ENCODE data around the gene VGLL1. TPM values are rescaled to one million over a fixed set of nuclear protein-coding genes. Genes with fewer than 3 reads are reported as not detected.
A peak's percentile ranks its signal among the peaks of the same experiment; 100 is the strongest.

The VGLL1 gene
- total and polyA plus RNA-seq, 2 experiments from 2014 or later = not detected

- H3K4me1 ChIP-seq (ENCODE audit: low read depth) = no peaks in the 10 kb centered on the region
- no peaks in the 10 kb centered on the region for H3K36me3 ChIP-seq
- DNase-seq (ENCODE audit: low read depth in 1 of 2, low spot score in 1 of 2) = no peak
- TF ChIP-seq CTCF (IDR thresholded peaks at IDR 0.05; ENCODE audit: low read depth, low read length) = no peak
- H3K9me3 ChIP-seq (ENCODE audit: low read depth) = no peaks in the 10 kb centered on the region
- H3K27ac ChIP-seq = no peak overlapping the region
- H3K27me3 ChIP-seq = no peaks in the 10 kb centered on the region
- no peak overlapping the region for H3K4me3 ChIP-seq
Observed at GRCh38 chrX:136538811-136539210, 6.8 kb downstream of the VGLL1 start.

- no peak for DNase-seq (ENCODE audit: low read depth in 1 of 2, low spot score in 1 of 2)
- no peaks in the 10 kb centered on the region for H3K9me3 ChIP-seq (ENCODE audit: low read depth)
- H3K27ac ChIP-seq = no peak overlapping the region
- no peaks in the 10 kb centered on the region for H3K4me1 ChIP-seq (ENCODE audit: low read depth)
- no peaks in the 10 kb centered on the region for H3K36me3 ChIP-seq
- no peak overlapping the region for H3K4me3 ChIP-seq
- no peaks in the 10 kb centered on the region for H3K27me3 ChIP-seq
- TF ChIP-seq CTCF (IDR thresholded peaks at IDR 0.05; ENCODE audit: low read depth, low read length) = no peak
Observed at GRCh38 chrX:136540226-136540625, 8.2 kb downstream of the VGLL1 start.

GRCh38 chrX:136541294-136541693 is 9.3 kb downstream of the VGLL1 start:
- DNase-seq (ENCODE audit: low read depth in 1 of 2, low spot score in 1 of 2) = peak; percentile 1 to 39
- Histone ChIP-seq H3K9me3 (ENCODE audit: low read depth) (no peaks in the 10 kb centered on the region), H3K4me3 (no peak overlapping the region), H3K36me3 (no peaks in the 10 kb centered on the region), H3K27ac (no peak overlapping the region), H3K4me1 (ENCODE audit: low read depth) (no peaks in the 10 kb centered on the region), H3K27me3 (no peaks in the 10 kb centered on the region)
- TF ChIP-seq CTCF (IDR thresholded peaks at IDR 0.05; ENCODE audit: low read depth, low read length) = no peak

GRCh38 chrX:136542281-136542680 is 10.3 kb downstream of the VGLL1 start:
- Histone ChIP-seq H3K4me3 (no peak overlapping the region), H3K4me1 (ENCODE audit: low read depth) (no peaks in the 10 kb centered on the region), H3K27me3 (no peaks in the 10 kb centered on the region), H3K36me3 (no peaks in the 10 kb centered on the region), H3K27ac (no peak overlapping the region), H3K9me3 (ENCODE audit: low read depth) (no peaks in the 10 kb centered on the region)
- TF ChIP-seq CTCF (IDR thresholded peaks at IDR 0.05; ENCODE audit: low read depth, low read length) = no peak
- DNase-seq (ENCODE audit: low read depth in 1 of 2, low spot score in 1 of 2) = no peak

- H3K27ac ChIP-seq = no peak overlapping the region
- no peaks in the 10 kb centered on the region for H3K36me3 ChIP-seq
- DNase-seq (ENCODE audit: low read depth in 1 of 2, low spot score in 1 of 2) = no peak
- no peak for TF ChIP-seq CTCF (IDR thresholded peaks at IDR 0.05; ENCODE audit: low read depth, low read length)
- H3K27me3 ChIP-seq = no peaks in the 10 kb centered on the region
- H3K4me1 ChIP-seq (ENCODE audit: low read depth) = no peaks in the 10 kb centered on the region
- no peak overlapping the region for H3K4me3 ChIP-seq
- H3K9me3 ChIP-seq (ENCODE audit: low read depth) = no peaks in the 10 kb centered on the region
Observed at GRCh38 chrX:136546371-136546781, 14.4 kb downstream of the VGLL1 start.

- H3K36me3 ChIP-seq = no peaks in the 10 kb centered on the region
- no peaks in the 10 kb centered on the region for H3K9me3 ChIP-seq (ENCODE audit: low read depth)
- H3K27ac ChIP-seq = no peak overlapping the region
- no peak for TF ChIP-seq CTCF (IDR thresholded peaks at IDR 0.05; ENCODE audit: low read depth, low read length)
- H3K27me3 ChIP-seq = no peaks in the 10 kb centered on the region
- no peak for DNase-seq (ENCODE audit: low read depth in 1 of 2, low spot score in 1 of 2)
- H3K4me3 ChIP-seq = no peak overlapping the region
- H3K4me1 ChIP-seq (ENCODE audit: low read depth) = no peaks in the 10 kb centered on the region
Observed at GRCh38 chrX:136549226-136549625, 17.2 kb downstream of the VGLL1 start.
